ENCODE measurements around the gene TRIM62. TPM values are rescaled to one million over a fixed set of nuclear protein-coding genes. Genes with fewer than 3 reads are reported as not detected.

The TRIM62 gene
- total RNA-seq, 6 experiments from 2014 or later = 6.2 to 7.9 (median 7.1) TPM

GRCh38 chr1:33099290-33100118 lies 82.3 kb downstream of the TRIM62 start:
- Mint-ChIP-seq H3K27ac (peak overlapping the region; percentile 100), H3K36me3 (ENCODE audit: low read depth) (peaks cover 29% of the 10 kb centered on the region), H3K4me3 (peak overlapping the region; percentile 76), H3K9me3 (no peaks in the 10 kb centered on the region), H3K27me3 (ENCODE audit: insufficient read depth) (no peaks in the 10 kb centered on the region), H3K4me1 (ENCODE audit: low read depth) (peaks cover 77% of the 10 kb centered on the region)
- peak; percentile 100 for DNase-seq
- TF ChIP-seq CTCF (IDR thresholded peaks at IDR 0.05) = peak; percentile 83

- Mint-ChIP-seq H3K9me3 (no peaks in the 10 kb centered on the region), H3K4me1 (ENCODE audit: low read depth) (peaks cover 79% of the 10 kb centered on the region), H3K36me3 (ENCODE audit: low read depth) (peaks cover 28% of the 10 kb centered on the region), H3K27ac (peak overlapping the region; percentile 100), H3K4me3 (peak overlapping the region; percentile 76), H3K27me3 (ENCODE audit: insufficient read depth) (no peaks in the 10 kb centered on the region)
- DNase-seq = no peak
- no peak for TF ChIP-seq CTCF (IDR thresholded peaks at IDR 0.05)
Observed at GRCh38 chr1:33098371-33098770, 83.5 kb downstream of the TRIM62 start.

- H3K27me3 Mint-ChIP-seq (ENCODE audit: insufficient read depth) = no peaks in the 10 kb centered on the region
- DNase-seq = no peak
- peaks cover 22% of the 10 kb centered on the region for H3K36me3 Mint-ChIP-seq (ENCODE audit: low read depth)
- H3K9me3 Mint-ChIP-seq = no peaks in the 10 kb centered on the region
- TF ChIP-seq CTCF (IDR thresholded peaks at IDR 0.05) = no peak
- peaks cover 79% of the 10 kb centered on the region for H3K4me1 Mint-ChIP-seq (ENCODE audit: low read depth)
- H3K27ac Mint-ChIP-seq = peak overlapping the region; percentile 100
- no peak overlapping the region for H3K4me3 Mint-ChIP-seq
Observed at GRCh38 chr1:33097762-33098161, 84.1 kb downstream of the TRIM62 start.

GRCh38 chr1:33097137-33097611 lies 84.7 kb downstream of the TRIM62 start:
- Mint-ChIP-seq H3K27ac (peak overlapping the region; percentile 100), H3K4me3 (no peak overlapping the region), H3K27me3 (ENCODE audit: insufficient read depth) (no peaks in the 10 kb centered on the region), H3K9me3 (no peaks in the 10 kb centered on the region), H3K36me3 (ENCODE audit: low read depth) (peaks cover 16% of the 10 kb centered on the region), H3K4me1 (ENCODE audit: low read depth) (peaks cover 79% of the 10 kb centered on the region)
- no peak for TF ChIP-seq CTCF (IDR thresholded peaks at IDR 0.05)
- no peak for DNase-seq

- DNase-seq = no peak
- Mint-ChIP-seq H3K4me3 (no peak overlapping the region), H3K4me1 (ENCODE audit: low read depth) (peaks cover 72% of the 10 kb centered on the region), H3K36me3 (ENCODE audit: low read depth) (peaks cover 16% of the 10 kb centered on the region), H3K27me3 (ENCODE audit: insufficient read depth) (no peaks in the 10 kb centered on the region), H3K27ac (peak overlapping the region; percentile 100), H3K9me3 (no peaks in the 10 kb centered on the region)
- no peak for TF ChIP-seq CTCF (IDR thresholded peaks at IDR 0.05)
Observed at GRCh38 chr1:33096363-33097005, 85.4 kb downstream of the TRIM62 start.

Other genes with a start within 250 kb of the TRIM62 start
- 10 to 100 TPM in 3 of 6 experiments, 1 to 10 TPM in 3; 9.4 to 10.6 (median 9.9) TPM for gene RNF19B, start 217.2 kb downstream of the TRIM62 start, total RNA-seq (2021; fragmentation: NEBNext Ultra II Directional; extraction: Animal tissue kit (Norgen Biotek cat#: 25700))
- 100 to 1,000 TPM; 160 to 173 (median 168) TPM for gene AK2, start 145.2 kb downstream of the TRIM62 start, total RNA-seq (2021; fragmentation: NEBNext Ultra II Directional; extraction: Animal tissue kit (Norgen Biotek cat#: 25700))
- gene AZIN2, start 100.9 kb downstream of the TRIM62 start, total RNA-seq (2021; fragmentation: NEBNext Ultra II Directional; extraction: Animal tissue kit (Norgen Biotek cat#: 25700)) = 1 to 10 TPM; 2.4 to 3.7 (median 3.1) TPM
- 10 to 100 TPM; 15.3 to 19.6 (median 17.0) TPM for gene ZNF362, start 74.4 kb upstream of the TRIM62 start, total RNA-seq (2021; fragmentation: NEBNext Ultra II Directional; extraction: Animal tissue kit (Norgen Biotek cat#: 25700))
- not detected for gene A3GALT2, start 139.1 kb upstream of the TRIM62 start, total RNA-seq (2021; fragmentation: NEBNext Ultra II Directional; extraction: Animal tissue kit (Norgen Biotek cat#: 25700))
- 100 to 1,000 TPM in 2 of 6 experiments, 10 to 100 TPM in 4; 86.5 to 105 (median 99.6) TPM for gene PHC2, start 249.1 kb upstream of the TRIM62 start, total RNA-seq (2021; fragmentation: NEBNext Ultra II Directional; extraction: Animal tissue kit (Norgen Biotek cat#: 25700))

Data from HFFc6 (cell line).